Measurements from ENCODE around the gene GALNT6.
"Not testable (repeated sequence)": the region's sequence is repeated elsewhere in the genome, so short reads cannot be mapped to it uniquely, and the experiment has no call there.

Gene GALNT6

DNA sequence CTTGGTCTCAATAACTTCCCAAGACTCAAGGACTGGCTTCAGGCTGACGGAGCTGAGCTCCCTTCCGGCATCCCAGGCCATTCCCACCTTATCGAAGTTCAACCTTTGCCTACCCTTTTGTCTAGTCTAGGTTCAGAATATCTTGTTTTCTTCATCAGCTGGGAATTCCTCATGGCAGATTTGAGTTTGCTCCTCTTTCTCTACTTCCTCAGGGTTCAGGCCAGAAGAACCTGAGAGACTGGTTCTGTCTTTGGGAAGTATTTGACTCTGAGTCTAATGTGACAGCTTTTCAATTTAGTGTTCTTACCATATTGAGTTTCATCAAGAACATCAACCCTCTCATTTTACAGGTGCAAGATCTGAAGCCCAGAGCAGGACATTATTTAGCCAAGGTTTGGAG is 69.3 kb downstream of the GALNT6 start:
- H3K9me3 ChIP-seq (ENCODE audit: control insufficient read depth, low read length), result no peaks in the 10 kb centered on the region
- peaks cover 26% of the 10 kb centered on the region for H3K4me1 ChIP-seq (ENCODE audit: control insufficient read depth, insufficient read depth, low read length, poor library complexity, severe bottlenecking)
- no peaks in the 10 kb centered on the region for H3K36me3 ChIP-seq (ENCODE audit: control insufficient read depth, insufficient read depth, low read length)
- H3K4me3 ChIP-seq (ENCODE audit: extremely low read depth, insufficient read depth, low read length, poor library complexity, severe bottlenecking), result no peak overlapping the region
- WGBS, 2 experiments (ENCODE audit: insufficient coverage in 2 of 2), result 94 to 100% methylated on average over 3 of the region's 3 CpGs
- H3K27ac ChIP-seq (ENCODE audit: low read depth, low read length, severe bottlenecking), result no peak overlapping the region

DNA sequence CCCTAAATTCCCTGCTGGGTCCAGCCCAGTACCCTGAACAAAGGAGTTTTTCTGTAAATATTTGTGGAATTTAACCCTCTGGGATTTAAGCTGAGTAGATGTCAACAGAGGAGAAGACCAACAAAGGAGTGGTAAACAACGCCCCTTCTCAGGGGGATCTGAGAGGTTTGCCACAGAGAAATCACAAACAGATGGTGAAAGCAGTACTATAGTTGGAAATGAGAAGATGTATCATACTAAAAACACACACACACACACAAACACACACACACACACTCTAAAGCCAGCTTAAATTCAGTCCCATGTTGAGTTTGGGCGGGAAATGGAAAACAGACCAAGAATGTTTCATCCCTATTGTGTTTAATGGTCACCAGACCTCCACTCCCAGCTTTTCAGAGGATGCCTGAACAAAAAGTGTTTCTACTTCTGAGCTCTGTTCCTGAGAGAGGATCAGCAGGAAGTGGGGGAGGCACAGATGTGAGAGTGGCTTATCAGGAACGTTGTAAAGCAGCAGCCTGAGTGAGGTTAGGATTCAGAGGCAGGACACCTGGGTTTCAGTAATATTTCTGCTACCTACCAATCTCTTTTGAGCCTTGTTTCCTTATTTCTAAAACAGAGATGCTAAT is 70.4 kb downstream of the GALNT6 start:
- Histone ChIP-seq H3K36me3 (ENCODE audit: control insufficient read depth, insufficient read depth, low read length) (no peaks in the 10 kb centered on the region), H3K27ac (ENCODE audit: low read depth, low read length, severe bottlenecking) (peak overlapping the region; percentile 94), H3K9me3 (ENCODE audit: control insufficient read depth, low read length) (no peaks in the 10 kb centered on the region), H3K4me1 (ENCODE audit: control insufficient read depth, insufficient read depth, low read length, poor library complexity, severe bottlenecking) (peaks cover 23% of the 10 kb centered on the region), H3K4me3 (ENCODE audit: extremely low read depth, insufficient read depth, low read length, poor library complexity, severe bottlenecking) (no peak overlapping the region)
- 20 to 30% methylated on average over 1 to 2 of the region's 3 CpGs for WGBS, 2 experiments (ENCODE audit: insufficient coverage in 2 of 2)

GRCh38 chr12:51320311-51320694 is 70.9 kb downstream of the GALNT6 start:
- H3K27ac ChIP-seq (ENCODE audit: low read depth, low read length, severe bottlenecking), result peak overlapping the region; percentile 94
- H3K4me3 ChIP-seq (ENCODE audit: extremely low read depth, insufficient read depth, low read length, poor library complexity, severe bottlenecking), result no peak overlapping the region
- WGBS, 2 experiments (ENCODE audit: insufficient coverage in 2 of 2), result 20 to 53% methylated on average over 1 to 3 of the region's 4 CpGs
- peaks cover 23% of the 10 kb centered on the region for H3K4me1 ChIP-seq (ENCODE audit: control insufficient read depth, insufficient read depth, low read length, poor library complexity, severe bottlenecking)
- H3K36me3 ChIP-seq (ENCODE audit: control insufficient read depth, insufficient read depth, low read length), result no peaks in the 10 kb centered on the region
- H3K9me3 ChIP-seq (ENCODE audit: control insufficient read depth, low read length), result no peaks in the 10 kb centered on the region

DNA sequence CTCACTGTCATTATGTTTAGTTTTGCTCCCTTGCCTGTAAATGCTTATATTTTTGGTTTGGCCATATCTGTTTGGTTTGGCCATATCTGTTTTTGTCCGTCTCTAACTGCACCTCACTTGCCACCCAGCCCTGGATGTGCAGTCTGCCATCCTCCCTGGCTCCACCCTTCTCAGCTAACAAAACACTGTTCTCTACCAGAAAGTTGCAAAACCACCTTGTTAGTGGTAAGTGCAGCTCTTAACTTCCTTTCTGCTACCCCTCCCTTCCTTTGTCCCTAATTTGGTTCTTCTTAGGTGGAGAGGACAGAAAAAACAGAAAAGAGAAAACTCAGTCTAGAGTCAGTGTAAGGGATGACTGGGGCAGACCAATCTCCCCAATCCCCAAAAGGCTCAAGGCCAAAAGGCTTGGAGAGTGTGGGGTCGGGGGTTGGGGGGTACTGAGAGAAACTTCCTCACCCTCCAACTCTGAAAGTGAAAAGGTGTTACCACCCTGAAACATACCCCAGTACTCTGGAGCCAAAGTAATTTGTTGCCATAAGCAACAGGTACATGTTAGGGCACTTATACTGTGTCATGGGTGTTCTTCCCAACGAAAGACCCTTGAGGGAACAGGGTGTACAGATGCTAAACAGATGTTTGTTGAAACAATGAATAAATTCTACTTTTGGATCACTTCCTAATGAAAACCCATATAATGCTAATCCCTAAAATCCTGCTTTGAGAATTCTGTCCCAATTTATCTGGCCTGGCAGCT is 72.2 kb downstream of the GALNT6 start:
- H3K4me3 ChIP-seq (ENCODE audit: extremely low read depth, insufficient read depth, low read length, poor library complexity, severe bottlenecking), result no peak overlapping the region
- no peaks in the 10 kb centered on the region for H3K9me3 ChIP-seq (ENCODE audit: control insufficient read depth, low read length)
- H3K4me1 ChIP-seq (ENCODE audit: control insufficient read depth, insufficient read depth, low read length, poor library complexity, severe bottlenecking), result peaks cover 23% of the 10 kb centered on the region
- no peak overlapping the region for H3K27ac ChIP-seq (ENCODE audit: low read depth, low read length, severe bottlenecking)
- H3K36me3 ChIP-seq (ENCODE audit: control insufficient read depth, insufficient read depth, low read length), result no peaks in the 10 kb centered on the region
- WGBS, 2 experiments (ENCODE audit: insufficient coverage in 2 of 2), result 90% methylated on average over 2 of the region's 3 CpGs; no CpG with 5 or more reads in 1 of the 2 experiments

- not testable (repeated sequence) for H3K27ac ChIP-seq (ENCODE audit: low read depth, low read length, severe bottlenecking); H3K4me3 ChIP-seq (ENCODE audit: extremely low read depth, insufficient read depth, low read length, poor library complexity, severe bottlenecking); H3K9me3 ChIP-seq (ENCODE audit: control insufficient read depth, low read length); H3K36me3 ChIP-seq (ENCODE audit: control insufficient read depth, insufficient read depth, low read length)
- WGBS, 2 experiments (ENCODE audit: insufficient coverage in 2 of 2), result 88 to 91% methylated on average over 6 to 7 of the region's 8 CpGs
- H3K4me1 ChIP-seq (ENCODE audit: control insufficient read depth, insufficient read depth, low read length, poor library complexity, severe bottlenecking), result peaks cover 23% of the 10 kb centered on the region
Observed at GRCh38 chr12:51318057-51318806, 73.0 kb downstream of the GALNT6 start.

GRCh38 chr12:51311389-51311788 is 79.8 kb downstream of the GALNT6 start:
- WGBS, 2 experiments (ENCODE audit: insufficient coverage in 2 of 2), result 83 to 100% methylated on average over 1 of the region's 1 CpG
- Histone ChIP-seq H3K4me3 (ENCODE audit: extremely low read depth, insufficient read depth, low read length, poor library complexity, severe bottlenecking) (no peak overlapping the region), H3K36me3 (ENCODE audit: control insufficient read depth, insufficient read depth, low read length) (no peaks in the 10 kb centered on the region), H3K4me1 (ENCODE audit: control insufficient read depth, insufficient read depth, low read length, poor library complexity, severe bottlenecking) (peaks cover 3% of the 10 kb centered on the region), H3K27ac (ENCODE audit: low read depth, low read length, severe bottlenecking) (no peak overlapping the region), H3K9me3 (ENCODE audit: control insufficient read depth, low read length) (no peaks in the 10 kb centered on the region)

DNA sequence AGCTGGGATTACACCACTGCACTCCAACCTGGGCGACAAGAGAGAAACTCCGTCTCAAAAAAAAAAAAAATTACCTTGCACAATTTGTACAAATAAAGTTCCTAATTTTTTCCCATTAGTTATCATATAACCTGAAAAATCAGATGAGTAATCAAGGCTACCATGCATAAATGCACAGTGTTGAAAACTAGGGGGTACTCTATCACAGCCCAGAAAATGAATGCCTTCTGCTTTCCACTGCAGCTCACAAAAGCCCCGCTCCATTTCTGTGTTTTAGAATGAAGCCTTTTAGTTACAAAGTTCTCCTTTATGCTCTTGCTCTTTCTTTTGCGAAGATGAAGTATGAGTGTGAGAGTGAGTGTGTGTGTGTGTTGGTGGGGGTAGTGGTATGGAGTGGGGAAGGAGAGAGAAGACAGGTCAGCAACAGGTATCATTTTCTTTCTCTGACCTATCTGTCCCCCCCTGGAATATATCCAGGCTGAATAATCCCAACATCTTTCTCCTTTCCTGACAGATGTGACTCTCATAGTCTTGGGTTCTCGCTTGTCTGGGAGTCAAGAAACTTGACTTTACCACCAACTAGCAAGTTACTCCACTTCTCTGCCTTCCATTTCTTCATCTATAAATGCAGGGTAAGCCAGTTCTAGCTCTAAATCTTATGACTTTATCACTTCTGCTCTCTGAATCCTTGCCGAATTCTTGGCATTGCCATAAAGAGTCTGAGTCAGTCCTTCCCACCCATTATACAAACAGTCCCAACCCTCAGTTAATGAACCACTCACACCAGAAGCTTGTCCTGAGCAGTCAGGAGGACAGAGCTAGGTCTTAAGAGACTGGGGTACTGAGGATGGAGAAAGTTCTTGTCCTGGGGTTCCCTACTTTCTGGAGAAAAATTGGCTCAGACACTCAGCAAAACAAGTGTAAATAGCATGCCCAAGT is 83.3 kb downstream of the GALNT6 start:
- peaks cover 3% of the 10 kb centered on the region for H3K4me1 ChIP-seq (ENCODE audit: control insufficient read depth, insufficient read depth, low read length, poor library complexity, severe bottlenecking)
- WGBS, 2 experiments (ENCODE audit: insufficient coverage in 2 of 2), result 100% methylated on average over 1 to 2 of the region's 6 CpGs
- H3K36me3 ChIP-seq (ENCODE audit: control insufficient read depth, insufficient read depth, low read length), result no peaks in the 10 kb centered on the region
- no peak overlapping the region for H3K27ac ChIP-seq (ENCODE audit: low read depth, low read length, severe bottlenecking)
- H3K9me3 ChIP-seq (ENCODE audit: control insufficient read depth, low read length), result no peaks in the 10 kb centered on the region
- H3K4me3 ChIP-seq (ENCODE audit: extremely low read depth, insufficient read depth, low read length, poor library complexity, severe bottlenecking), result no peak overlapping the region

DNA sequence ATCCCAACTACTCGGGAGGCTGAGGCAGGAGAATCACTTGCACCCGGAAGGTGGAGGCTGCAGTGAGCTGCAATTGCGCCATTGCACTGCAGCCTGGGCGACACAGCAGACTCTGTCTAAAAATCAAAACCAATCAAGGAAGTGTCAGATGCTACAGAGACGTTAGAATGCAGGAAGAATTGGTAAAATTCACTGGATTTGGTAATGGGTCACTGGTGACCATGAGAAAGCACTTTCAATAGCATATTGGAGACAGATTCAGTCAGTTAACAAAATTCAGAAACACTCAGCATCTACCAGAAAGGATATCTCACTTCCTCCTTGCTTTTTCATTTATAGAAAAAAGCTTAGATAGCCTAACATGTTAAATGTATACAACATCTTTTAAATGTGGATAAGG is 84.7 kb downstream of the GALNT6 start:
- Histone ChIP-seq H3K9me3 (ENCODE audit: control insufficient read depth, low read length) (no peaks in the 10 kb centered on the region), H3K36me3 (ENCODE audit: control insufficient read depth, insufficient read depth, low read length) (no peaks in the 10 kb centered on the region), H3K4me3 (ENCODE audit: extremely low read depth, insufficient read depth, low read length, poor library complexity, severe bottlenecking) (no peak overlapping the region), H3K4me1 (ENCODE audit: control insufficient read depth, insufficient read depth, low read length, poor library complexity, severe bottlenecking) (peaks cover 3% of the 10 kb centered on the region), H3K27ac (ENCODE audit: low read depth, low read length, severe bottlenecking) (no peak overlapping the region)
- 81% methylated on average over 2 to 4 of the region's 5 CpGs for WGBS, 2 experiments (ENCODE audit: insufficient coverage in 2 of 2)
